Right lobe of liver (tissue), 4 donors: Measurements from ENCODE around the gene SLC13A4.

Experiments
- POLR2A ChIP-seq: fragments of 450-650 bp; IDR thresholded peaks from one replicate; pipeline ENCODE4 v1.6.1; 2017; ENCODE audit warnings: antibody characterized with exemption, mild to moderate bottlenecking
- TF ChIP-seq, protein P1 (sequence below), 4 donors: fragments of 200-600 bp in 3 of 4; fragments of 450-650 bp in 1 of 4; IDR thresholded peaks; one replicate each; pipeline versions ENCODE4 v1.5.1 to v1.8.0; 2016 to 2022; ENCODE audit warnings: antibody characterized with exemption in 4 of 4, mild to moderate bottlenecking in 2 of 4
- donor health status: DM: no; HTN: no; CAD: no.
- donor health status: DM: no; HTN: no; CAD: no.
- donor health status: DM: no; HTN: yes; CAD: no.

DNA sequence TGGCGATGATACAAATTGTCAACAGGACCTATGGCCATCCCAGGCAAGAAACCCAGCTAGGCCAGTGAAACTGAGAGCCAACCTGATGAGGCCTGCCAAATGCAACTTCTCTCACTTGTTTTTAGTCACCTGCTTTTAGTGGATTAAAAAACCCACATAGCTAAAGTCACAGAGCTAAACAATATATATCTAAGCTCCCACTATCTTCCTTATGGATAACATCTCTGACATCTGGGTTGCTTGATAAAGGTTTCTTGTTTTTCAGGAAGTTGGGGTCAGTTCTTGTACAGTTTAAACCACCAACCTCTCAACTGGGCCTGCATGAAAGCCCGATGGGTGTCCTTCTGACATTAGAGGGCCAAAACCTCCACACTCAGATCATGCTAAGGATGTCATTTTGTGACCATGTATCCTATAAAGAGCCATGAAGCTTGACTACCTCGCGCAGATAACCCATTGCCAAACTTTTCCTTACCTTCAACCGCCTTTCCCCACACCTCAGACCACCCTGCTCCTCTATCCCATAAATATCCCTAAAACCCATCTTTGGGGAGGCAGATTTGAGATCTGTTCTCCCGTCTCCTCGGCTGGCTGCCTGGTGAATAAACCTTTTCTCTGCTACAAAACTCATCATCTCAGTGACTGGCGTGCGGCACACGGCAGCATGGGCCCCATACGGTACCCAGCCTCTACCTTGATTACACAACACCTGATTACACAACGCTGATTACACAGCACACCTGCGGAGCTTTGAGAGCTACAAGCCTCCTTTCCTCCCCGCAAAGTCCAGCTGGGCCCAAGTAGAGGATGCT, 66.5 kb downstream of the SLC13A4 start:
- TF ChIP-seq, protein P1, sequence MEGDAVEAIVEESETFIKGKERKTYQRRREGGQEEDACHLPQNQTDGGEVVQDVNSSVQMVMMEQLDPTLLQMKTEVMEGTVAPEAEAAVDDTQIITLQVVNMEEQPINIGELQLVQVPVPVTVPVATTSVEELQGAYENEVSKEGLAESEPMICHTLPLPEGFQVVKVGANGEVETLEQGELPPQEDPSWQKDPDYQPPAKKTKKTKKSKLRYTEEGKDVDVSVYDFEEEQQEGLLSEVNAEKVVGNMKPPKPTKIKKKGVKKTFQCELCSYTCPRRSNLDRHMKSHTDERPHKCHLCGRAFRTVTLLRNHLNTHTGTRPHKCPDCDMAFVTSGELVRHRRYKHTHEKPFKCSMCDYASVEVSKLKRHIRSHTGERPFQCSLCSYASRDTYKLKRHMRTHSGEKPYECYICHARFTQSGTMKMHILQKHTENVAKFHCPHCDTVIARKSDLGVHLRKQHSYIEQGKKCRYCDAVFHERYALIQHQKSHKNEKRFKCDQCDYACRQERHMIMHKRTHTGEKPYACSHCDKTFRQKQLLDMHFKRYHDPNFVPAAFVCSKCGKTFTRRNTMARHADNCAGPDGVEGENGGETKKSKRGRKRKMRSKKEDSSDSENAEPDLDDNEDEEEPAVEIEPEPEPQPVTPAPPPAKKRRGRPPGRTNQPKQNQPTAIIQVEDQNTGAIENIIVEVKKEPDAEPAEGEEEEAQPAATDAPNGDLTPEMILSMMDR (IDR thresholded peaks at IDR 0.05) = no peak
- no peak for TF ChIP-seq POLR2A
